SHP77 (cell line): ENCODE results near the gene IFITM10.

Experiments used
- DNase-seq, 2 experiments: peaks; one replicate each; lab custom pipeline; 2025; lab: John Stamatoyannopoulos, UW

The IFITM10 gene

DNA sequence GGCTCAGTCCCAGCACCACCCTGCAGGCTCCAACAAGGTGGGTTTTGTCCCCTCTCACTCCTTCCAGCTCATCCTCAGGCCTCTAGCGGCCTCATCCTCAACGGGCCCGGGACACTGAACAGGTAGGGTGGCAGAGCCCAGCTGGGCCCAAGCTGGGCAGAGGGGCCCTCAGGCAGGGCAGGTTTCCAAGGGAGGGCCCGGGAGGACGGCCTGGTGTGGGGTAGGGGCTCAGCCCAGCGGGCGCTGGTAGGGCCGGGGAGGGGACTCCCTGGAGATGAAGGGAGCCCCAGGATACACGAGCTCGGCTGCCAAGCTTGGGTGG lies 2.5 kb upstream of the IFITM10 start:
- no peak for DNase-seq

DNA sequence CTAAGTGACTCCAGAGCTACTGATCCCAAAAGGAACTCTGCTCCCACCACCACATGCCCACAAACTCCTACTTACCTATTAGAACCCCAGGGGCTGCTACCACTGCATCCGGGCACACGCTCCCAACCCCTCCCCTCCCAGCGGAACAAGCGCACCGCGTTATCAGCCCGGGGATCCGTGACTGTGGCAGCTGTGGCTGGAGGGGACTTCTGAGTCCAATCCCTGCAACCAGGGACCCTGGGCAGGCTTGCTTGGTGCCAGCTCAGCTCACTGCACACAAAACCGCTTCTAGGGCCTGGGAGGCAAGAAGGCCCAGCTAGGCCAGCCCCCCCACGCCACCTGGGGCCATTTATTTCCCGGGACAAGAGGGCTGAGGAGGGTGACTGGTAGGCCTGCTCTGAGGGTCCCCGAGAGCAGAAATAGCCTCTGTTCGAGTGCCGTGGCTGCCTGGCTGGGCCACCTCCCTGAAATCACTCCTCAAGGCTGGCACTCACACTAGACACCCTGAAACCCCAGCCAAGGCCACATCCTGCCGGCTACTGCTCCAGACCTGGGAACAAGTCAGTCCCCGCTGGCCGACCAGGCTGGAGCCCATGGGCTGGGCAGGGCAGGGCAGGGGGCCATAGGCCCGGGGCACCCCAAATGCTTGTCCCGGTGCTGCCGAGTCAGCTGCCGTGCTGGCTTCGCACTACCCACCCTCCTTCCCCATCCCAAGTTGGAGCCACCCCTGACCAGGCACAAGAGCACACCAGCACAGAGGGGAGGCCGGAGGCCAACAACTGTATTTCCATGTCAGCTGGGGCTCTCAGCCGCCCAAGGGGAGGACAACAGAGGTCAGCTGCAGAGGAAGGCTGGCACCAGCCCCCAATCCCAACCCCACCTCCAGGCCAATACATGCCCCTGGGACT lies 1.9 kb upstream of the IFITM10 start:
- no peak for DNase-seq

DNA sequence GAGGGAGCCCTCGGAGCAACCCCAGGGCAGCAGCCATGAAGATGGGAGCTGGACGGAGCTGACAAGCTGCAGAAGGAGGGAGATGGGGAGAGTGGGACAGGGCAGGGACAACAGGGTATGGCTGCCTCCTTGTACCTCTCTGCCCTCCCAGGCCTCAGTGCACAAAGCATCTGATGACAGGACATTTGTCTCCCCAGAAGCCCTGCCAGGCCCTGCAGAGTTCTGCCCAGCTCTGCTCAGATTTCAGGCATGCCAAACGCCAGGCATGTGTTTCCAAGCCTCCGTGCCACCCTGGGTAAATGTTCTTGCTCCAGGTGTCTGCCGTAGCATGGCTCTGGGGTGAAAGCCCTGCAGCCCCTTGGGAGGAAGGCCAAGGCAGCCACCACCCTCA lies 1.1 kb upstream of the IFITM10 start:
- no peak for DNase-seq

- no peak for DNase-seq
Observed at GRCh38 chr11:1750840-1751530, 590 bp upstream of the IFITM10 start.

GRCh38 chr11:1749395-1750351 lies 722 bp downstream of the IFITM10 start:
- DNase-seq = no peak

- DNase-seq = no peak
Observed at GRCh38 chr11:1748636-1749394, 1.6 kb downstream of the IFITM10 start.

DNA sequence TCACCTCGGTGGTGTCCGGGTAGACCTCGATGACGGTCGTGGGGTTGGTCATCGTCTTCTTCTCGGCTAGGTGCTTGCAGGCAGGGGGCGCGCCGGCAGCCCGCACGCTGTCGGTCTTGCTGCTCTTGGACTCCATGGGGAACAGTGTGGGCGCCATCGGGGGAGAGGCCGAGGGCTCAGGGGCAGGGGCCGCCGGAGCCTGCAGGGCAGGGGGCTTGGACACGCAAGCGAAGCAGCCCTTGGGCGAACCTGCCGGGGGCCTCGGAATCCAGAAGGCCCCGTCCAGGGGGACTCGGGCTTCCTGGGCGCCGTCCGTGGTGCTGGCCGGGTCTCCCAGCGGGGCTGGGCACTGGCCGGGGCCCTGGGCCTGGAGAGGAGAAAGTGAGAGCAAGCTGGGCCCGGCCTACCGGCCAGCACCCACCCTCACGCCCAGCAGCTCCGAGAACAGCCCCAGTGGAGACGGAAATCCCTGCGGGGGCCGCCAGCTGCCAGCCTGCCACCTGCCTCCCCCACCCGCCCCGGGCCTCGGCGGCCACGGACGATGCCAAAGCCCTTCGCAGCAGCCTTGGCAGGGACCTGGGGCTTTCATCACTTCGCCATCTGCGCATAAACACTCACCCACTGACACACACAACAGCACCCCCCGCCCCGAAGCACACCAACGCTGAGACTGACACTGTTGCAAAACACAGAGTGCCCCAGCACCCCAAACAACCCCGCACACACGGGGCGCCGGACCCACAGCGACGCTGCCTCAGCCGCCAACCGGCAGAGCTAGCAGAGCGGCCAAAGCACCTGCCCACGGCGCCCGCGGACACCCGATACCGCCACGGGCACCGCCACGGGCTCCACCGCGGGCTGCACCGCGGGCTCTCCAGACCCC lies 2.4 kb downstream of the IFITM10 start:
- no peak for DNase-seq

DNA sequence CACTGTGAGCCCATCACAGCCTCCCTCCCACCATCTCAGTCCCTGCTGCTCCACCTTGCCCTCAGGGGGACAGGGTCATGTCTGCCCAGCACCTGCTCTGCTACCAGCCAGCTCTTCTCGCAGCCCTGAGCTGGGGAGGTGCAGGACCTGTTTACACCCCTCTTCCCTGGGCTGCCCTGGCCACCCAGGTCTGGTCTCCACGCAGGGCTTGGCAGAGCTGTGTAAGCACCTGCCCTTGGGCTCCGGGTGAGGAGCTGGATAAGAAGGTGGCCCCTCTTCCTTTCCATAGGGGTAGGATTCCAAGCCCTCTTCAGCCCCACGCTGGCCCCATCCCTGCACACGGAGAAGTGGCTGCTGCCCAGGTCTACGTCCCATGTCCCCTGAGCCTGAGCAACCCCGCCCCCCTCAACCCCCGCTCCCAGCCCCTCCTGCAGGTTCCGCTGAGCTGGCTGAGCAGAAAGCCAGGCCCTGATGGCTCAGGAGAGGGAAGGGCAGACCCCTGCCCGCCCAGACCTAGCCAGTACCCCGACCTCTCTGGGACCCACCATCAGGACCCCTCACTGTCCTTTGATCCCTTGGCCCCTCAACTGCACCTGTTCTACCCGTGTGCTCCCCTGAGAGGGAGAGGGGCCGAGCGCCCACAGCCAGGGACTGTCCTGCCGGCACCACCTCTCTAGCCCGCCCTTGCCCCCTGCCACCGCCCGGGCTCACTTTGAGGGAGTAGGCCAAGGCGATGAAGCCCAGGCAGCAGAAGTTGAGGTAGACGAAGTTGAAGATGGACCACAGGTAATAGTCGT lies 3.2 kb downstream of the IFITM10 start:
- no peak for DNase-seq

DNA sequence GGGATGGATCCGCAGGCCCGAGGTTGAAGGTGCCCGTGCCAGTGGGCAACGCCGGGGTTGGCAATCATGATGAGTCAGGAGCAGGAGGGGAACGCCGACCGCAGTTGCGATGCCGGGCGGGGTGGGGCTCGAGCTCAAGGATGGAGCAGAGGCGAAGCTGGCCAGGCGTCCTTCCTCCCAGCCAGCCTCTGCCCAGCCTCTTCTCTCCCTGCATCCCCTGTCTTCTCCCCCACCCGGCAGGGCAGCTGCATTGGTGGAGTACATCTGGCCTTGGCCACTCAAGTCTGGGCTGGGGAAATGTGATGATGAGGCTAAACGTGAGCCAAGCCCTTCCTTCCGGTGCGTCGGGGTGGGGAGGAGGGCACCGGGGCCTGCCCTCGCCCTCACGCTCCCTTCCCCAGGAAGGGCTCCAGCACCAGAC lies 3.9 kb downstream of the IFITM10 start:
- peak in 1 of 2 experiments; percentile 45 for DNase-seq

GRCh38 chr11:1745701-1746320 lies 4.6 kb downstream of the IFITM10 start:
- DNase-seq = no peak

GRCh38 chr11:1744891-1745700 lies 5.3 kb downstream of the IFITM10 start:
- no peak for DNase-seq

GRCh38 chr11:1744137-1744886 lies 6.1 kb downstream of the IFITM10 start:
- no peak for DNase-seq

- DNase-seq = no peak
Observed at GRCh38 chr11:1743585-1744136, 6.7 kb downstream of the IFITM10 start.

DNA sequence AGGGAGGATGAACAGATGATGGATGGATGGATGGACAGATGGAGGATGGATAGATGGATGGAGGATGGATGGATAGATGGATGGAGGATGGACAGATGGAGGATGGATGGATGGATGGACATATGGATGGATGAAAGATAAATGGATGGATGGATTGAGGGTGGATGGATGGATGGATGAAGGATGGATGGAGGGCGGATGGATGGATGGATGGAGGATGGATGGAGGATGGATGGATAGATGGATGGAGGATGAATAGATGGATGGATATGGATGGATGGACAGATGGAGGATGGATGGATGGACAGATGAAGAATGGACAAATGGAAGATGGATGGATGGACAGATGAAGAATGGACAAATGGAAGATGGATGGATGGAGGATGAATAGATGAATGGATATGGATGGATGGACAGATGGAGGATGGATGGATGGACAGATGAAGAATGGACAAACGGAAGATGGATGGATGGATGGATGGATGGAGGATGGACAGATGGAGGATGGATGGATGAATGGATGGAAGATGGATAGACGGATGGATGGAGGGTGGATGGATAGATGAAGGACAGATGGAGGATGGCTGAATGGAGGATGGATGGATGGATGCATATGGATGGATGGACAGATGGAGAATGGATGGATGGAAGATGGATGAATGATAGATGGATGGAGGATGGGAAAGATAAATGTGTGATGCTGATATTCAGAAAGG lies 7.4 kb downstream of the IFITM10 start:
- DNase-seq = no peak

- DNase-seq = no peak
Observed at GRCh38 chr11:1742371-1742770, 8.0 kb downstream of the IFITM10 start.

DNA sequence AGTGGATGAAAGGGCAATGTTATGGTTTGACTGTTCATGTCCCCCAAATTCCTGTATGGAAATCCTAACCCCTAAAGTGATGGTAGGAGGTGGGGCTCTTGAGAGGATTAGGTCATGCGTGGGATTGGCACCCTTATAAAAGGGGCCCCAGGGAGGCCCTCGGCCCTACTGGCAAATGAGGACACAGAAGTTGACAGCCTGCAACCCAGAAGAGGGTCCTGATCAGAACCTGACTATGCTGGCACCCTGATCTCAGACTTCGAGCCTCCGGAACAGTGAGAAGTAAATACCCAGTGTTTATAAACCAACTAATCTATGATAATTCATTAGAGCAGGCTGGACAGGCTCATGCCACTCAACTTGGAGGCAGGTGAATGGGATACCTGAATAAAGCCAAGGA lies 8.7 kb downstream of the IFITM10 start:
- no peak for DNase-seq
